ENCODE data around the gene KCNK6.

- no peak for TF ChIP-seq POLR2A (IDR thresholded peaks at IDR 0.05)
- TF ChIP-seq, protein P1, sequence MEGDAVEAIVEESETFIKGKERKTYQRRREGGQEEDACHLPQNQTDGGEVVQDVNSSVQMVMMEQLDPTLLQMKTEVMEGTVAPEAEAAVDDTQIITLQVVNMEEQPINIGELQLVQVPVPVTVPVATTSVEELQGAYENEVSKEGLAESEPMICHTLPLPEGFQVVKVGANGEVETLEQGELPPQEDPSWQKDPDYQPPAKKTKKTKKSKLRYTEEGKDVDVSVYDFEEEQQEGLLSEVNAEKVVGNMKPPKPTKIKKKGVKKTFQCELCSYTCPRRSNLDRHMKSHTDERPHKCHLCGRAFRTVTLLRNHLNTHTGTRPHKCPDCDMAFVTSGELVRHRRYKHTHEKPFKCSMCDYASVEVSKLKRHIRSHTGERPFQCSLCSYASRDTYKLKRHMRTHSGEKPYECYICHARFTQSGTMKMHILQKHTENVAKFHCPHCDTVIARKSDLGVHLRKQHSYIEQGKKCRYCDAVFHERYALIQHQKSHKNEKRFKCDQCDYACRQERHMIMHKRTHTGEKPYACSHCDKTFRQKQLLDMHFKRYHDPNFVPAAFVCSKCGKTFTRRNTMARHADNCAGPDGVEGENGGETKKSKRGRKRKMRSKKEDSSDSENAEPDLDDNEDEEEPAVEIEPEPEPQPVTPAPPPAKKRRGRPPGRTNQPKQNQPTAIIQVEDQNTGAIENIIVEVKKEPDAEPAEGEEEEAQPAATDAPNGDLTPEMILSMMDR (IDR thresholded peaks at IDR 0.05), result no peak
These were observed 26.4 kb upstream of the KCNK6 start for GRCh38 chr19:38293281-38293680.

Data from body of pancreas (tissue), 4 donors.